HEK293 (cell line): ENCODE results near the gene TEAD1.

ENCODE experiments used
- CTCF ChIA-PET: fragments of 350-600 bp; formaldehyde crosslinking; extraction: SDS; loops from one replicate; lab custom pipeline; 2021; ENCODE audit warnings: antibody characterized with exemption; lab: Yijun Ruan, JAX
- POLR2A ChIA-PET: fragments of 300-600 bp; formaldehyde crosslinking; extraction: SDS; loops from one replicate; lab custom pipeline; 2020; ENCODE audit warnings: antibody characterized with exemption, inconsistent platforms; lab: Yijun Ruan, JAX
- H3K27ac ChIP-seq: fragments of 200-500 bp; sonication (Bioruptor generic); 2 replicates; pipeline ENCODE4 v1.5.1; 2014; ENCODE audit warnings: low read depth, low read length, control low read depth, inconsistent platforms; ENCODE audit errors: extremely low read depth
- H3K36me3 ChIP-seq, 2 experiments: fragments of 200-500 bp in 1 of 2; sonication (Bioruptor generic) in 1 of 2; 1 replicate in 1 of 2; 2 replicates in 1 of 2; pipeline ENCODE4 v1.5.1; 2014 to 2017; ENCODE audit warnings: inconsistent platforms in 2 of 2, low read length in 2 of 2; ENCODE audit not compliant: control insufficient read depth in 2 of 2, insufficient read depth in 1 of 2
- H3K4me1 ChIP-seq: fragments of 200-500 bp; sonication (Bioruptor generic); 2 replicates; pipeline ENCODE4 v1.5.1; 2014; ENCODE audit warnings: mild to moderate bottlenecking, low read length, inconsistent platforms; ENCODE audit not compliant: control insufficient read depth, insufficient read depth
- H3K4me3 ChIP-seq: 2 replicates; pipeline ENCODE4 v1.5.1; 2011; ENCODE audit warnings: low read depth, mild to moderate bottlenecking, control low read depth, low read length, moderate library complexity
- H3K9me3 ChIP-seq: fragments of 200-500 bp; sonication (Bioruptor generic); 2 replicates; pipeline ENCODE4 v1.5.1; 2014; ENCODE audit warnings: low read depth, low read length, inconsistent platforms; ENCODE audit not compliant: control insufficient read depth, insufficient read depth
- BCL11B ChIP-seq: fragments of 450-650 bp; formaldehyde crosslinking; IDR thresholded peaks from 2 replicates; pipeline ENCODE4 v1.5.1; 2016; ENCODE audit warnings: low read depth, missing biosample characterization, missing genetic modification characterization
- GLI2 ChIP-seq: fragments of 450-650 bp; formaldehyde crosslinking; IDR thresholded peaks from 2 replicates; pipeline ENCODE4; 2017; ENCODE audit warnings: missing biosample characterization, missing genetic modification characterization, low read depth, borderline replicate concordance
- IKZF3 ChIP-seq: fragments of 450-650 bp; IDR thresholded peaks from 2 replicates; pipeline ENCODE4 v1.5.0; 2018; ENCODE audit warnings: missing biosample characterization, mild to moderate bottlenecking, missing genetic modification characterization, moderate library complexity
- KLF8 ChIP-seq: fragments of 450-650 bp; formaldehyde crosslinking; IDR thresholded peaks from 2 replicates; pipeline ENCODE4 v1.5.1; 2016; ENCODE audit warnings: missing biosample characterization, missing genetic modification characterization
- MEIS1 ChIP-seq: sonication (generic); formaldehyde crosslinking; IDR thresholded peaks from 2 replicates; pipeline ENCODE4 v1.8.1; 2022; ENCODE audit warnings: missing genetic modification reagents, mild to moderate bottlenecking, borderline replicate concordance
- MZF1 ChIP-seq: fragments of 450-650 bp; formaldehyde crosslinking; IDR thresholded peaks from 2 replicates; pipeline ENCODE4 v1.5.1; 2017; ENCODE audit warnings: missing biosample characterization, missing genetic modification characterization, borderline replicate concordance
- SCRT2 ChIP-seq: fragments of 450-650 bp; formaldehyde crosslinking; IDR thresholded peaks from 2 replicates; pipeline ENCODE4 v1.5.1; 2016; ENCODE audit warnings: missing biosample characterization, missing genetic modification characterization
- ZBTB21 ChIP-seq: fragments of 450-650 bp; formaldehyde crosslinking; IDR thresholded peaks from 2 replicates; pipeline ENCODE4 v1.5.1; 2017; ENCODE audit warnings: missing biosample characterization, missing genetic modification characterization
- ZNF121 ChIP-seq: fragments of 450-650 bp; formaldehyde crosslinking; IDR thresholded peaks from 2 replicates; pipeline ENCODE4 v1.5.1; 2016; ENCODE audit warnings: missing biosample characterization, missing genetic modification characterization
- ZNF23 ChIP-seq: fragments of 450-650 bp; formaldehyde crosslinking; IDR thresholded peaks from 2 replicates; pipeline ENCODE4 v1.5.1; 2016; ENCODE audit warnings: missing biosample characterization, missing genetic modification characterization, borderline replicate concordance
- ZNF266 ChIP-seq: fragments of 450-650 bp; formaldehyde crosslinking; IDR thresholded peaks from 2 replicates; pipeline ENCODE4 v1.5.1; 2016; ENCODE audit warnings: missing biosample characterization, missing genetic modification characterization, low read depth
- ZNF354C ChIP-seq: fragments of 450-650 bp; formaldehyde crosslinking; IDR thresholded peaks from 2 replicates; pipeline ENCODE4 v1.5.1; 2016; ENCODE audit warnings: missing biosample characterization, missing genetic modification characterization, low read depth, borderline replicate concordance
- ZNF37A ChIP-seq: fragments of 450-650 bp; IDR thresholded peaks from 2 replicates; pipeline ENCODE4 v1.5.1; 2018; ENCODE audit warnings: missing biosample characterization, missing genetic modification characterization
- ZNF529 ChIP-seq: fragments of 450-650 bp; formaldehyde crosslinking; IDR thresholded peaks from 2 replicates; pipeline ENCODE4 v1.5.1; 2017; ENCODE audit warnings: missing genetic modification characterization, missing biosample characterization; ENCODE audit not compliant: insufficient replicate concordance
- ZNF530 ChIP-seq: fragments of 450-650 bp; formaldehyde crosslinking; IDR thresholded peaks from 2 replicates; pipeline ENCODE4 v1.5.1; 2016; ENCODE audit warnings: low read depth, missing biosample characterization, missing genetic modification characterization
- ZNF544 ChIP-seq: fragments of 450-650 bp; formaldehyde crosslinking; IDR thresholded peaks from 2 replicates; pipeline ENCODE4 v1.5.0; 2017; ENCODE audit warnings: missing biosample characterization, missing genetic modification characterization
- ZNF558 ChIP-seq: fragments of 450-650 bp; formaldehyde crosslinking; IDR thresholded peaks from 2 replicates; pipeline ENCODE4 v1.5.1; 2016; ENCODE audit warnings: missing biosample characterization, missing genetic modification characterization
- ZNF701 ChIP-seq: fragments of 450-650 bp; formaldehyde crosslinking; IDR thresholded peaks from 2 replicates; pipeline ENCODE4 v1.5.1; 2016; ENCODE audit warnings: missing biosample characterization, missing genetic modification characterization
- ZNF707 ChIP-seq: fragments of 450-650 bp; formaldehyde crosslinking; IDR thresholded peaks from 2 replicates; pipeline ENCODE4 v1.5.1; 2016; ENCODE audit warnings: missing biosample characterization, missing genetic modification characterization
- ZNF792 ChIP-seq: fragments of 450-650 bp; formaldehyde crosslinking; IDR thresholded peaks from 2 replicates; pipeline ENCODE4 v1.5.1; 2016; ENCODE audit warnings: missing biosample characterization, missing genetic modification characterization
- TF ChIP-seq, protein P1 (sequence below): fragments of 450-650 bp; formaldehyde crosslinking; IDR thresholded peaks from 2 replicates; pipeline ENCODE4 v1.5.1; 2017; ENCODE audit warnings: missing biosample characterization, missing genetic modification characterization
- TF ChIP-seq, protein P2 (sequence below): fragments of 450-650 bp; formaldehyde crosslinking; IDR thresholded peaks from 2 replicates; pipeline ENCODE4 v1.5.1; 2017; ENCODE audit warnings: missing biosample characterization, missing genetic modification characterization
- TF ChIP-seq, protein P3 (sequence below): fragments of 450-650 bp; formaldehyde crosslinking; IDR thresholded peaks from 2 replicates; pipeline ENCODE4 v1.5.1; 2016; ENCODE audit warnings: missing biosample characterization, missing genetic modification characterization
- TF ChIP-seq, protein P4 (sequence below): fragments of 450-650 bp; formaldehyde crosslinking; IDR thresholded peaks from 2 replicates; pipeline ENCODE4 v1.5.1; 2016; ENCODE audit warnings: missing biosample characterization, missing genetic modification characterization
- TF ChIP-seq, protein P5 (sequence below): fragments of 450-650 bp; formaldehyde crosslinking; IDR thresholded peaks from 2 replicates; pipeline ENCODE4 v1.5.1; 2016; ENCODE audit warnings: missing biosample characterization, missing genetic modification characterization
- TF ChIP-seq, protein P6 (sequence below): fragments of 450-650 bp; formaldehyde crosslinking; IDR thresholded peaks from 2 replicates; pipeline ENCODE4 v1.5.1; 2016; ENCODE audit warnings: missing biosample characterization, missing genetic modification characterization

TEAD1 gene

DNA sequence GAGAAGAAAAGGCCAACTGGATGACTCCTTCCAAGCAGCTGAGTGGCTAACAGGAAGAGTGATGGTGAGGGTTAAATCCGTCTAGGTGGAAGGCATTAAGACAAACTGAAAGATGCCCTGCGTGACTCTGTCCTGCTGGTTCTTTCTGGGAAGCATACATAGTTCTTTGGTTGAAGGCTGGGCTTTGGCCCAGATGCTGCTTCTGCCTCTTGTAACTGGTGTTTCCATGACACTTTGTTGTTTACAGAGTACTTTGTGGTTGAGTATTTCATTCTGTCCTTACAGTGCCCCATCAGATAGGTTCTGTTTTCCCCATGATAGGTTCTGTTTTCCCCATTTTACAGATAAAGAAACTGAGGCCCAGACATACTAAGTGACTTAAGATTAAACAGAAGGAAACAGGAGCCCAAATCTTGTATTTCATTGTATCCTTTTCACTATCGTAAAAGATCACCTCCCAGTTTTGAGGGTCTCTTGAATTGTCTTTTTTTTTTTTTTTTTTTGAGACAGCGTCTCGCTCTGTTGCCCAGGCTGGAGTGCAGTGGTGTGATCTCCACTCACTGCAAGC is 210.6 kb downstream of the TEAD1 start:
- Histone ChIP-seq H3K36me3 (peaks cover 0 to 62% of the 10 kb centered on the region in 2 experiments; a peak in 1 of 3 replicates), H3K9me3 (no peaks in the 10 kb centered on the region), H3K4me1 (no peaks in the 10 kb centered on the region), H3K4me3 (no peak overlapping the region), H3K27ac (no peak overlapping the region)
- CTCF ChIA-PET, result interaction anchor here (0.5 to 2.3 kb wide), 4 partner anchors 11 to 554 kb away, joined by 3 to 15 read pairs (median 3); no protein-coding TSS in a partner anchor
- TF ChIP-seq ZNF121 (no peak), ZNF544 (tag by site-specific recombination) (no peak), ZNF707 (tag by site-specific recombination) (no peak), ZNF354C (tag by site-specific recombination) (no peak), ZNF530 (tag by site-specific recombination) (no peak), ZNF792 (tag by site-specific recombination) (no peak), GLI2 (tag by site-specific recombination) (no peak), ZNF266 (tag by site-specific recombination) (no peak)
- TF ChIP-seq, protein P1, sequence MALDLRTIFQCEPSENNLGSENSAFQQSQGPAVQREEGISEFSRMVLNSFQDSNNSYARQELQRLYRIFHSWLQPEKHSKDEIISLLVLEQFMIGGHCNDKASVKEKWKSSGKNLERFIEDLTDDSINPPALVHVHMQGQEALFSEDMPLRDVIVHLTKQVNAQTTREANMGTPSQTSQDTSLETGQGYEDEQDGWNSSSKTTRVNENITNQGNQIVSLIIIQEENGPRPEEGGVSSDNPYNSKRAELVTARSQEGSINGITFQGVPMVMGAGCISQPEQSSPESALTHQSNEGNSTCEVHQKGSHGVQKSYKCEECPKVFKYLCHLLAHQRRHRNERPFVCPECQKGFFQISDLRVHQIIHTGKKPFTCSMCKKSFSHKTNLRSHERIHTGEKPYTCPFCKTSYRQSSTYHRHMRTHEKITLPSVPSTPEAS, result no peak
- TF ChIP-seq, protein P2, sequence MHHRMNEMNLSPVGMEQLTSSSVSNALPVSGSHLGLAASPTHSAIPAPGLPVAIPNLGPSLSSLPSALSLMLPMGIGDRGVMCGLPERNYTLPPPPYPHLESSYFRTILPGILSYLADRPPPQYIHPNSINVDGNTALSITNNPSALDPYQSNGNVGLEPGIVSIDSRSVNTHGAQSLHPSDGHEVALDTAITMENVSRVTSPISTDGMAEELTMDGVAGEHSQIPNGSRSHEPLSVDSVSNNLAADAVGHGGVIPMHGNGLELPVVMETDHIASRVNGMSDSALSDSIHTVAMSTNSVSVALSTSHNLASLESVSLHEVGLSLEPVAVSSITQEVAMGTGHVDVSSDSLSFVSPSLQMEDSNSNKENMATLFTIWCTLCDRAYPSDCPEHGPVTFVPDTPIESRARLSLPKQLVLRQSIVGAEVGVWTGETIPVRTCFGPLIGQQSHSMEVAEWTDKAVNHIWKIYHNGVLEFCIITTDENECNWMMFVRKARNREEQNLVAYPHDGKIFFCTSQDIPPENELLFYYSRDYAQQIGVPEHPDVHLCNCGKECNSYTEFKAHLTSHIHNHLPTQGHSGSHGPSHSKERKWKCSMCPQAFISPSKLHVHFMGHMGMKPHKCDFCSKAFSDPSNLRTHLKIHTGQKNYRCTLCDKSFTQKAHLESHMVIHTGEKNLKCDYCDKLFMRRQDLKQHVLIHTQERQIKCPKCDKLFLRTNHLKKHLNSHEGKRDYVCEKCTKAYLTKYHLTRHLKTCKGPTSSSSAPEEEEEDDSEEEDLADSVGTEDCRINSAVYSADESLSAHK (tag by site-specific recombination), result no peak
- POLR2A ChIA-PET, result no interaction called here

DNA sequence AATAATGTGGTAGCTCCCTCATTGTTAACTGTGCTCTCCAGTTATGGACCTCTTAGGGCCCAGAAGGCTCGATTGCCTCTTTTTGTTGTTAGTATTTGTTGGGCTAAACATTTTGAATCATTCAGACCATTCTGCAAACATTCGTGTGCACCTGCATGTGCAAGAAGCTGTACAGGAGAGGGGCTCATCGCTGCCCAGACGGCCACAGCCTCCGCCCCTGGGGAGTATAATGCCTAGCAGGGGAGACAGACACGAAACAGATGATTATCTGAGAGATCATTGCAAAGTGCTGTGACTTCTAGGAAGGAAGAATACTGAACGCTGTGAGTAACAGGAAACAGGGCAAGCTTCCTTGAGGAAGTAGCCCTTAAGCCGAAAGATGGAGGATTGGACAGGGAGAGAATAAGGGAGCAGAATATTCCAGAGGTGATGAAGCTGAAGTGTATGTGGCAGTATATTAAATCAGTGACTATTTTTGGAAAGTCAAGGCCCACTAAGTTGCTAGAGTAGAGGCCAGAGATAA is 211.6 kb downstream of the TEAD1 start:
- no peaks in the 10 kb centered on the region for H3K9me3 ChIP-seq
- no peak overlapping the region for H3K4me3 ChIP-seq
- H3K36me3 ChIP-seq, result peaks cover 0 to 54% of the 10 kb centered on the region in 2 experiments; a peak in 1 of 3 replicates
- H3K27ac ChIP-seq, result no peak overlapping the region
- ChIA-PET CTCF (interaction anchor here (0.6 to 2.3 kb wide), 3 partner anchors 10 to 555 kb away, joined by 3 to 15 read pairs (median 3); no protein-coding TSS in a partner anchor), POLR2A (no interaction called here)
- H3K4me1 ChIP-seq, result no peaks in the 10 kb centered on the region
- TF ChIP-seq MZF1 (tag by site-specific recombination) (no peak), SCRT2 (tag by site-specific recombination) (no peak), ZNF37A (tag by site-specific recombination) (no peak), IKZF3 (tag by site-specific recombination) (no peak), ZNF558 (no peak), ZNF701 (tag by site-specific recombination) (no peak), BCL11B (tag by site-specific recombination) (no peak), MEIS1 (CRISPR knock-in tag) (no peak), ZNF23 (tag by site-specific recombination) (no peak), KLF8 (tag by site-specific recombination) (no peak), ZNF529 (tag by site-specific recombination) (no peak), ZBTB21 (no peak)
- TF ChIP-seq, protein P3, sequence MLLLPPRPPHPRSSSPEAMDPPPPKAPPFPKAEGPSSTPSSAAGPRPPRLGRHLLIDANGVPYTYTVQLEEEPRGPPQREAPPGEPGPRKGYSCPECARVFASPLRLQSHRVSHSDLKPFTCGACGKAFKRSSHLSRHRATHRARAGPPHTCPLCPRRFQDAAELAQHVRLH (tag by site-specific recombination), result no peak
- TF ChIP-seq, protein P4, sequence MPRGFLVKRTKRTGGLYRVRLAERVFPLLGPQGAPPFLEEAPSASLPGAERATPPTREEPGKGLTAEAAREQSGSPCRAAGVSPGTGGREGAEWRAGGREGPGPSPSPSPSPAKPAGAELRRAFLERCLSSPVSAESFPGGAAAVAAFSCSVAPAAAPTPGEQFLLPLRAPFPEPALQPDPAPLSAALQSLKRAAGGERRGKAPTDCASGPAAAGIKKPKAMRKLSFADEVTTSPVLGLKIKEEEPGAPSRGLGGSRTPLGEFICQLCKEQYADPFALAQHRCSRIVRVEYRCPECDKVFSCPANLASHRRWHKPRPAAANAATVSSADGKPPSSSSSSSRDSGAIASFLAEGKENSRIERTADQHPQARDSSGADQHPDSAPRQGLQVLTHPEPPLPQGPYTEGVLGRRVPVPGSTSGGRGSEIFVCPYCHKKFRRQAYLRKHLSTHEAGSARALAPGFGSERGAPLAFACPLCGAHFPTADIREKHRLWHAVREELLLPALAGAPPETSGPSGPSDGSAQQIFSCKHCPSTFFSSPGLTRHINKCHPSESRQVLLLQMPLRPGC (tag by site-specific recombination), result no peak
- TF ChIP-seq, protein P5, sequence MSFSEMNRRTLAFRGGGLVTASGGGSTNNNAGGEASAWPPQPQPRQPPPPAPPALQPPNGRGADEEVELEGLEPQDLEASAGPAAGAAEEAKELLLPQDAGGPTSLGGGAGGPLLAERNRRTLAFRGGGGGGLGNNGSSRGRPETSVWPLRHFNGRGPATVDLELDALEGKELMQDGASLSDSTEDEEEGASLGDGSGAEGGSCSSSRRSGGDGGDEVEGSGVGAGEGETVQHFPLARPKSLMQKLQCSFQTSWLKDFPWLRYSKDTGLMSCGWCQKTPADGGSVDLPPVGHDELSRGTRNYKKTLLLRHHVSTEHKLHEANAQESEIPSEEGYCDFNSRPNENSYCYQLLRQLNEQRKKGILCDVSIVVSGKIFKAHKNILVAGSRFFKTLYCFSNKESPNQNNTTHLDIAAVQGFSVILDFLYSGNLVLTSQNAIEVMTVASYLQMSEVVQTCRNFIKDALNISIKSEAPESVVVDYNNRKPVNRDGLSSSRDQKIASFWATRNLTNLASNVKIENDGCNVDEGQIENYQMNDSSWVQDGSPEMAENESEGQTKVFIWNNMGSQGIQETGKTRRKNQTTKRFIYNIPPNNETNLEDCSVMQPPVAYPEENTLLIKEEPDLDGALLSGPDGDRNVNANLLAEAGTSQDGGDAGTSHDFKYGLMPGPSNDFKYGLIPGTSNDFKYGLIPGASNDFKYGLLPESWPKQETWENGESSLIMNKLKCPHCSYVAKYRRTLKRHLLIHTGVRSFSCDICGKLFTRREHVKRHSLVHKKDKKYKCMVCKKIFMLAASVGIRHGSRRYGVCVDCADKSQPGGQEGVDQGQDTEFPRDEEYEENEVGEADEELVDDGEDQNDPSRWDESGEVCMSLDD, result no peak
- TF ChIP-seq, protein P6, sequence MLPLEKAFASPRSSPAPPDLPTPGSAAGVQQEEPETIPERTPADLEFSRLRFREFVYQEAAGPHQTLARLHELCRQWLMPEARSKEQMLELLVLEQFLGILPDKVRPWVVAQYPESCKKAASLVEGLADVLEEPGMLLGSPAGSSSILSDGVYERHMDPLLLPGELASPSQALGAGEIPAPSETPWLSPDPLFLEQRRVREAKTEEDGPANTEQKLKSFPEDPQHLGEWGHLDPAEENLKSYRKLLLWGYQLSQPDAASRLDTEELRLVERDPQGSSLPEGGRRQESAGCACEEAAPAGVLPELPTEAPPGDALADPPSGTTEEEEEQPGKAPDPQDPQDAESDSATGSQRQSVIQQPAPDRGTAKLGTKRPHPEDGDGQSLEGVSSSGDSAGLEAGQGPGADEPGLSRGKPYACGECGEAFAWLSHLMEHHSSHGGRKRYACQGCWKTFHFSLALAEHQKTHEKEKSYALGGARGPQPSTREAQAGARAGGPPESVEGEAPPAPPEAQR, result no peak
